NB4 (cell line): Measurements from ENCODE around the gene SLC27A4.

Experiments
- DNase-seq: peaks from one replicate; pipeline ENCODE4 v3.0.0; 2010; ENCODE audit warnings: low read depth
- H3K4me3 ChIP-seq: one replicate; pipeline ENCODE4 v1.5.1; 2011; ENCODE audit warnings: mild to moderate bottlenecking, low read depth, low read length, moderate library complexity
- MYC ChIP-seq: IDR thresholded peaks from 2 replicates; pipeline ENCODE4 v1.6.1; 2011; ENCODE audit warnings: low read depth, low read length
- POLR2A ChIP-seq: IDR thresholded peaks from 2 replicates; pipeline ENCODE4 v1.6.1; 2011; ENCODE audit warnings: mild to moderate bottlenecking; ENCODE audit not compliant: insufficient read length; ENCODE audit errors: extremely low read depth
- TF ChIP-seq, protein P1 (sequence below): IDR thresholded peaks from 2 replicates; pipeline ENCODE4 v1.6.1; 2011; ENCODE audit warnings: low read depth, low read length
- TF ChIP-seq, protein P2 (sequence below): IDR thresholded peaks from one replicate; pipeline ENCODE4 v1.5.1; 2012; ENCODE audit warnings: low read depth, low read length

SLC27A4 gene

GRCh38 chr9:128297221-128297773, 43.0 kb upstream of the SLC27A4 start:
- DNase-seq = no peak
- TF ChIP-seq MYC (no peak), POLR2A (no peak)
- TF ChIP-seq, protein P1, sequence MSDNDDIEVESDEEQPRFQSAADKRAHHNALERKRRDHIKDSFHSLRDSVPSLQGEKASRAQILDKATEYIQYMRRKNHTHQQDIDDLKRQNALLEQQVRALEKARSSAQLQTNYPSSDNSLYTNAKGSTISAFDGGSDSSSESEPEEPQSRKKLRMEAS = no peak
- TF ChIP-seq, protein P2, sequence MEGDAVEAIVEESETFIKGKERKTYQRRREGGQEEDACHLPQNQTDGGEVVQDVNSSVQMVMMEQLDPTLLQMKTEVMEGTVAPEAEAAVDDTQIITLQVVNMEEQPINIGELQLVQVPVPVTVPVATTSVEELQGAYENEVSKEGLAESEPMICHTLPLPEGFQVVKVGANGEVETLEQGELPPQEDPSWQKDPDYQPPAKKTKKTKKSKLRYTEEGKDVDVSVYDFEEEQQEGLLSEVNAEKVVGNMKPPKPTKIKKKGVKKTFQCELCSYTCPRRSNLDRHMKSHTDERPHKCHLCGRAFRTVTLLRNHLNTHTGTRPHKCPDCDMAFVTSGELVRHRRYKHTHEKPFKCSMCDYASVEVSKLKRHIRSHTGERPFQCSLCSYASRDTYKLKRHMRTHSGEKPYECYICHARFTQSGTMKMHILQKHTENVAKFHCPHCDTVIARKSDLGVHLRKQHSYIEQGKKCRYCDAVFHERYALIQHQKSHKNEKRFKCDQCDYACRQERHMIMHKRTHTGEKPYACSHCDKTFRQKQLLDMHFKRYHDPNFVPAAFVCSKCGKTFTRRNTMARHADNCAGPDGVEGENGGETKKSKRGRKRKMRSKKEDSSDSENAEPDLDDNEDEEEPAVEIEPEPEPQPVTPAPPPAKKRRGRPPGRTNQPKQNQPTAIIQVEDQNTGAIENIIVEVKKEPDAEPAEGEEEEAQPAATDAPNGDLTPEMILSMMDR = no peak
- no peak overlapping the region for H3K4me3 ChIP-seq

DNA sequence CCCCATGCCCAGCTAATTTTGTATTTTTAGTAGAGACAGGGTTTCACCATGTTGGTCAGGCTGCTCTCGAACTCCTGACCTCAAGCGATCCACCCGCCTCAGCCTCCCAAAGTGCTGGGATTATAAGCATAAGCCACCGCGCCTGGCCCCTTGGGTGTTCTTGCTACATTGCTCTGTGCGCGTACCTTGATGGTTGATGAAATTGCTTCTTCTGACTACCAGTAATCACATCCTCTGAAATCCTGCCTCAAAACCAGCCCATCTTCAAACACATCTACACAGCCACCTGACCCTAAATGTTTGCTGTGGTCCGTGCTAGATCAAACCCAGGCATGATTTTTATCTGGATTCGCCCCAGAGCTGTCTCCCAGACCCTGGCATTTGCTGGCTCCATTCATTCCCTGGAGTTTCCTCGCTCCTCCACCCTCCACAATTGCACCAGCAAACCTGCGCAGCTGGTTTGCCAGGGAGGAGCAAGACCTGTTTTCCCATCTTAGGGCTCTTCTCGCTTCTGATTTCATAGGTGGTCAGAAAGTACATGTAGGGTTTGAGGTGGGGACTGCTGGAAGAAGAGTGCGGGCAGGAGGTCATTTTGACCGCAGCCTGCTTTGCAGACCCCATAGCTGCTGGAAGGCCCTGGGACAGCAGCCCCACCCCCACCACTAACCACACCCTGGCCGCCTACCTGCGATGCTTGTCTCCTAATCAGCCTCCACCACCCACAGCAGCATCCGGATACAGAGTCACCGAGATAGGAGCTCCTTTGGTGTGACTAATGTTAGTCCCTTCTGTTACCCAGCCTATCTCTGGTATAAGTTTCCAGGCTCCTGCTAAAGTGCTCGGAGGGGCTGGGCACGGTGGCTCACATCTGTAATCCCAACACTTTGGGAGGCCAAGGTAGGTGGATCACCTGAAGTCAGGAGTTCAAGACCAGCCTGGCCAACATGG, 41.5 kb upstream of the SLC27A4 start:
- TF ChIP-seq POLR2A (no peak), MYC (no peak)
- TF ChIP-seq, protein P1 = no peak
- TF ChIP-seq, protein P2 = no peak
- no peak for DNase-seq
- H3K4me3 ChIP-seq = no peak overlapping the region

GRCh38 chr9:128304136-128304970, 36.0 kb upstream of the SLC27A4 start:
- TF ChIP-seq, protein P1 = no peak
- TF ChIP-seq, protein P2 = no peak
- TF ChIP-seq POLR2A = no peak
- TF ChIP-seq MYC = no peak
- DNase-seq = no peak
- H3K4me3 ChIP-seq = no peak overlapping the region

- DNase-seq = no peak
- no peak overlapping the region for H3K4me3 ChIP-seq
- TF ChIP-seq, protein P1 = no peak
- no peak for TF ChIP-seq POLR2A
- TF ChIP-seq, protein P2 = no peak
- TF ChIP-seq MYC = no peak
These were observed 35.4 kb upstream of the SLC27A4 start for GRCh38 chr9:128304971-128305288.

- DNase-seq = no peak
- TF ChIP-seq, protein P2 = no peak
- TF ChIP-seq POLR2A (no peak), MYC (no peak)
- TF ChIP-seq, protein P1 = no peak
- H3K4me3 ChIP-seq = no peak overlapping the region
These were observed 30.8 kb upstream of the SLC27A4 start for GRCh38 chr9:128309551-128309950.
